CD8-positive, alpha-beta memory T cell (primary cell): ENCODE measurements around the gene SIRT6. TPM values are rescaled to one million over a fixed set of nuclear protein-coding genes. Genes with fewer than 3 reads are reported as not detected.
"Not testable (repeated sequence)": the region's sequence is repeated elsewhere in the genome, so short reads cannot be mapped to it uniquely, and the experiment has no call there.

Source experiments
- CTCF ChIA-PET: fragments of 350-600 bp; sonication (Branson Sonifier 250); formaldehyde crosslinking; loops from one replicate; lab custom pipeline; 2021; ENCODE audit warnings: antibody characterized with exemption; lab: Charles Lee
- POLR2A ChIA-PET: fragments of 350-600 bp; sonication (Branson Sonifier 250); formaldehyde crosslinking; loops from one replicate; lab custom pipeline; 2021; ENCODE audit warnings: antibody characterized with exemption; lab: Charles Lee
- DNase-seq, 5 donors: peaks; one replicate each; pipeline versions ENCODE4 v3.0.0 to v3.0.0-alpha.2; 2020 to 2022; ENCODE audit warnings: mixed read lengths in 1 of 5
- H3K27ac ChIP-seq: one replicate; pipeline ENCODE4 v1.7.0; 2013; ENCODE audit warnings: low read depth, mild to moderate bottlenecking, low read length, moderate library complexity
- H3K27me3 ChIP-seq: 2 replicates; pipeline ENCODE4 v1.7.0; 2013; ENCODE audit warnings: low read length, mild to moderate bottlenecking; ENCODE audit not compliant: insufficient read depth, poor library complexity, severe bottlenecking
- H3K36me3 ChIP-seq: 2 replicates; pipeline ENCODE4 v1.7.0; 2013; ENCODE audit warnings: mild to moderate bottlenecking, low read length, moderate library complexity; ENCODE audit not compliant: insufficient read depth
- H3K4me1 ChIP-seq: 2 replicates; pipeline ENCODE4 v1.7.0; 2013; ENCODE audit warnings: mild to moderate bottlenecking, low read length, moderate library complexity; ENCODE audit not compliant: insufficient read depth
- H3K4me3 ChIP-seq: 2 replicates; pipeline ENCODE4 v1.7.0; 2013; ENCODE audit warnings: mild to moderate bottlenecking, low read length
- H3K9me3 ChIP-seq: 2 replicates; pipeline ENCODE4 v1.7.0; 2013; ENCODE audit warnings: mild to moderate bottlenecking, low read length
- H3K27ac Mint-ChIP-seq, 8 donors: one replicate each; pipeline ENCODE4 v1.8.0; 2020 to 2021; ENCODE audit warnings: mixed read lengths in 8 of 8, mild to moderate bottlenecking in 6 of 8, inconsistent platforms in 3 of 8, moderate library complexity in 3 of 8
- H3K27me3 Mint-ChIP-seq, 2 donors: one replicate each; pipeline ENCODE4 v1.8.0; 2020 to 2021; ENCODE audit warnings: mixed read lengths in 2 of 2, mild to moderate bottlenecking in 1 of 2, moderate library complexity in 1 of 2
- H3K36me3 Mint-ChIP-seq, 3 donors: one replicate each; pipeline ENCODE4 v1.8.0; 2020 to 2021; ENCODE audit warnings: mixed read lengths in 3 of 3, inconsistent platforms in 1 of 3, mild to moderate bottlenecking in 1 of 3
- H3K4me1 Mint-ChIP-seq, 3 donors: one replicate each; pipeline ENCODE4 v1.8.0; 2020 to 2021; ENCODE audit warnings: mixed read lengths in 3 of 3, inconsistent platforms in 1 of 3, mild to moderate bottlenecking in 1 of 3
- H3K4me3 Mint-ChIP-seq, 7 donors: one replicate each; pipeline ENCODE4 v1.8.0; 2020 to 2021; ENCODE audit warnings: mixed read lengths in 7 of 7, mild to moderate bottlenecking in 6 of 7, moderate library complexity in 4 of 7, inconsistent platforms in 2 of 7
- H3K9me3 Mint-ChIP-seq, 5 donors: one replicate each; pipeline ENCODE4 v1.8.0; 2020 to 2022; ENCODE audit warnings: mixed read lengths in 5 of 5, mild to moderate bottlenecking in 3 of 5, moderate library complexity in 2 of 5, inconsistent platforms in 1 of 5
- polyA plus RNA-seq: library from polyadenylated mRNA; unstranded; fragments of 300-500 nt; fragmentation: Illumina TruSeq; gene quantifications from one replicate; pipeline ENCODE4 v1.2.3, GENCODE V29; 2021
- total RNA-seq, 2 experiments: library from RNA; stranded (reverse); gene quantifications; one replicate each; pipeline ENCODE4 v1.2.3, GENCODE V29; 2021

SIRT6 gene
- total and polyA plus RNA-seq, 3 experiments from 2014 or later, result 1.6 to 38.6 (median 33.5) TPM

DNA sequence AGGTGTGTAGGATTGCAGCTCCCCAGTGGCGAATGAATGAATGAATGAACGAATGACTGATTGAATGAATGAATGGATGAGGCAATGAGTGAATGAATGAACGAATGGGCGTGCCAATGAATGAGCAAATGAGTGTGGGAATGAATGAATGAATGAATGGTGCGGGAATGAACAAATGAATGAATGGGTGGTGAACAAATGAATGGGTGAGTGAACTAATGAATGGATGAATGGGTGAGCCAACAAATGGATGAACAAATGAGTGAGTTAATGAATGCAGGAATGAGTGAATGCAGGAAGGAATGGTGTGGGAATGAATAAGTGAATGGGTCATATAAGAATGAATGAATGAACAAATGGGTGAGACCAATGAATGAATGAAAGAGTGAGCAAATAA lies 14.9 kb upstream of the SIRT6 start:
- POLR2A ChIA-PET, result no interaction called here

GRCh38 chr19:4196587-4197148 lies 14.3 kb upstream of the SIRT6 start:
- Mint-ChIP-seq H3K27ac (no peak overlapping the region), H3K9me3 (no peaks in the 10 kb centered on the region), H3K27me3 (peaks cover 47 to 52% of the 10 kb centered on the region in 2 donors), H3K4me1 (peaks cover 9 to 13% (median 10%) of the 10 kb centered on the region in 3 donors), H3K36me3 (peaks cover 0 to 11% (median 0%) of the 10 kb centered on the region in 3 donors), H3K4me3 (no peak overlapping the region)
- H3K27me3 ChIP-seq, result peaks cover 22% of the 10 kb centered on the region
- no peaks in the 10 kb centered on the region for H3K4me1 ChIP-seq
- CTCF ChIA-PET, result no interaction called here
- no peaks in the 10 kb centered on the region for H3K9me3 ChIP-seq
- H3K27ac ChIP-seq, result no peak overlapping the region
- POLR2A ChIA-PET, result no interaction called here
- H3K4me3 ChIP-seq, result no peak overlapping the region
- no peaks in the 10 kb centered on the region for H3K36me3 ChIP-seq
- no peak for DNase-seq

More for the DNA sequence above, 14.9 kb upstream of the SIRT6 start:
- H3K4me3 Mint-ChIP-seq, result no peak overlapping the region
- Histone ChIP-seq H3K27ac (no peak overlapping the region), H3K4me3 (no peak overlapping the region), H3K9me3 (no peaks in the 10 kb centered on the region), H3K4me1 (no peaks in the 10 kb centered on the region), H3K27me3 (peaks cover 22% of the 10 kb centered on the region), H3K36me3 (no peaks in the 10 kb centered on the region)
- H3K36me3 Mint-ChIP-seq, result peaks cover 0 to 11% (median 0%) of the 10 kb centered on the region in 3 donors
- no peak for DNase-seq
- peak overlapping the region in 2 of 8 donors; percentile 17 to 20 for H3K27ac Mint-ChIP-seq
- H3K27me3 Mint-ChIP-seq, result peaks cover 47 to 52% of the 10 kb centered on the region in 2 donors
- CTCF ChIA-PET, result no interaction called here
- H3K9me3 Mint-ChIP-seq, result no peaks in the 10 kb centered on the region
- peaks cover 9 to 13% (median 10%) of the 10 kb centered on the region in 3 donors for H3K4me1 Mint-ChIP-seq

DNA sequence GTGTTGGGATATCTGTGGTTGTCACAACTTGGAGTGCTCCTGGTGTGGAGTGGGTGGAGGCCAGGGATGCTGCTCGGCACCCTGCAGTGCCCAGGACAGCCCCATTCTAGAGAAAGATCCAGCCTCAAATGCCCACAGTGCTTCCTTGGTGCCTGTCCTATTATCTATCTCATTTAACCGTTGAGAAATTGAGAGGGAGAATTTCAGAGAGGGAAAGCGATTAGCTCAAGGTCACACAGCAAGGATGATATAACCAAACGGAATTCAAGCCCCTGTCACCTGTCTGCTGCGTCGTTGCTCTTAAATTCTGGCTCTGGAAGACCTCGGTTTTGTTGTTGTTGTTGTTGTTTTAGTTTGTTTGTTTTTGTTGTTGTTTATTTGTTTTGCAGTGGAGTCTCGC lies 13.6 kb upstream of the SIRT6 start:
- ChIA-PET POLR2A (no interaction called here), CTCF (no interaction called here)
- H3K9me3 ChIP-seq, result no peaks in the 10 kb centered on the region
- Mint-ChIP-seq H3K27me3 (peaks cover 47 to 52% of the 10 kb centered on the region in 2 donors), H3K4me3 (peak overlapping the region in 1 of 7 donors; percentile 3), H3K27ac (peak overlapping the region in 2 of 8 donors; percentile 34), H3K36me3 (peaks cover 0 to 11% (median 0%) of the 10 kb centered on the region in 3 donors), H3K4me1 (peaks cover 9 to 13% (median 10%) of the 10 kb centered on the region in 3 donors), H3K9me3 (no peaks in the 10 kb centered on the region)
- no peak overlapping the region for H3K4me3 ChIP-seq
- H3K27me3 ChIP-seq, result peaks cover 22% of the 10 kb centered on the region
- no peaks in the 10 kb centered on the region for H3K4me1 ChIP-seq
- DNase-seq, result no peak
- H3K27ac ChIP-seq, result no peak overlapping the region
- H3K36me3 ChIP-seq, result no peaks in the 10 kb centered on the region

DNA sequence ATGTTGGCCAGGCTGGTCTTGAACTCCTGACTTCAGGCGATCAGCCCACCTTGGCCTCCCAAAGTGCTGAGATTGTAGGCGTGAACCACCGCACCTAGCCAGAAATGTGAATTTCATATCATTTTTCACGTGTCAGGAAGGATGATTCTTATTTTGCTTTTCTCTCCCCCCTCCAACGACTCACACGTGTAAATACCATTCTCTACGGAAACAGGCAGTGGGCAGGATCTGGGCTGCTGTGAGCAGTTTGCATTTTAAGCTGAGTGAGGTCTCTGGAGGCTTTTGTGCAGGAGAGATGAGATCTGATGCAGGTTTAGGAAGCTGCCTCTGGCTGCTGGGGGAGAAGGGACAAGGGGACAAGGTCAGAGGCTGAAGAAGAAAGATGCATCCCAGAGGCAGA lies 12.0 kb upstream of the SIRT6 start:
- Histone ChIP-seq H3K27me3 (peaks cover 22% of the 10 kb centered on the region), H3K4me3 (no peak overlapping the region), H3K27ac (no peak overlapping the region), H3K4me1 (no peaks in the 10 kb centered on the region), H3K36me3 (no peaks in the 10 kb centered on the region), H3K9me3 (no peaks in the 10 kb centered on the region)
- Mint-ChIP-seq H3K27me3 (peaks cover 50 to 52% of the 10 kb centered on the region in 2 donors), H3K4me1 (peaks cover 9 to 13% (median 10%) of the 10 kb centered on the region in 3 donors), H3K9me3 (peaks cover 0 to 2% (median 0%) of the 10 kb centered on the region in 5 donors), H3K27ac (no peak overlapping the region), H3K36me3 (peaks cover 0 to 11% (median 0%) of the 10 kb centered on the region in 3 donors), H3K4me3 (no peak overlapping the region)
- DNase-seq, result no peak
- CTCF ChIA-PET, result no interaction called here
- POLR2A ChIA-PET, result no interaction called here

DNA sequence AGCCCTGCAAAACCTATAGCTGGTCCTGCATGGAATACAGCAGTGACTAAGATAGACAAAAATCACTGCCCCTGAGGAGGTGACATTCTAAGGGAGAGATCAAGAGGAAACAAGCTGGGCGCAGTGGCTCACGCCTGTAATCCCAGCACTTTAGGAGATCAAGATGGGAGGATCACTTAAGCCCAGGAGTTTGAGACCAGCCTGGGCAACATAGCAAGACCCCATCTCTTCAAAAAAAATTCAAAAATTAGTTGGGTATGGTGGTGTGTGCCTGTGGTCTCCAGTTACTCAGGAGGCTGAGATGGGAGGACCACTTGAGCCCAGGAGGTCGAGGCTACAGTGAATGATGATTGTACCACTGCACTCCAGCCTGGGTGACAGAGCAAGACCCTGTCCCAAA lies 10.2 kb upstream of the SIRT6 start:
- H3K4me3 Mint-ChIP-seq, H3K27ac ChIP-seq, H3K9me3 Mint-ChIP-seq, DNase-seq, H3K27ac Mint-ChIP-seq, H3K4me3 ChIP-seq, H3K4me1 ChIP-seq, H3K9me3 ChIP-seq, H3K36me3 ChIP-seq, H3K4me1 Mint-ChIP-seq: not testable (repeated sequence)
- CTCF ChIA-PET, result interaction anchor here (0.6 to 1.2 kb wide), 3 partner anchors 9 to 312 kb away, joined by 3 to 5 read pairs (median 3); no protein-coding TSS in a partner anchor
- H3K36me3 Mint-ChIP-seq, result peaks cover 0 to 11% (median 2%) of the 10 kb centered on the region in 3 donors
- peaks cover 40 to 41% of the 10 kb centered on the region in 2 donors for H3K27me3 Mint-ChIP-seq
- H3K27me3 ChIP-seq, result peaks cover 18% of the 10 kb centered on the region
- POLR2A ChIA-PET, result interaction anchor here (0.6 kb wide), 1 partner anchor 12 kb away, joined by 12 read pairs; no protein-coding TSS in a partner anchor

- H3K27ac Mint-ChIP-seq, result no peak overlapping the region
- ChIA-PET POLR2A (no interaction called here), CTCF (no interaction called here)
- no peak overlapping the region for H3K4me3 Mint-ChIP-seq
- H3K4me3 ChIP-seq, result no peak overlapping the region
- H3K27me3 ChIP-seq, result no peaks in the 10 kb centered on the region
- DNase-seq, result no peak
- no peaks in the 10 kb centered on the region for H3K9me3 ChIP-seq
- peaks cover 0 to 3% (median 3%) of the 10 kb centered on the region in 3 donors for H3K4me1 Mint-ChIP-seq
- H3K36me3 Mint-ChIP-seq, result peaks cover 0 to 5% (median 3%) of the 10 kb centered on the region in 3 donors
- no peak overlapping the region for H3K27ac ChIP-seq
- no peaks in the 10 kb centered on the region for H3K36me3 ChIP-seq
- peaks cover 0 to 2% (median 0%) of the 10 kb centered on the region in 5 donors for H3K9me3 Mint-ChIP-seq
- H3K27me3 Mint-ChIP-seq, result peaks cover 16 to 26% of the 10 kb centered on the region in 2 donors
- no peaks in the 10 kb centered on the region for H3K4me1 ChIP-seq
These were observed 7.3 kb upstream of the SIRT6 start for GRCh38 chr19:4189641-4190040.

DNA sequence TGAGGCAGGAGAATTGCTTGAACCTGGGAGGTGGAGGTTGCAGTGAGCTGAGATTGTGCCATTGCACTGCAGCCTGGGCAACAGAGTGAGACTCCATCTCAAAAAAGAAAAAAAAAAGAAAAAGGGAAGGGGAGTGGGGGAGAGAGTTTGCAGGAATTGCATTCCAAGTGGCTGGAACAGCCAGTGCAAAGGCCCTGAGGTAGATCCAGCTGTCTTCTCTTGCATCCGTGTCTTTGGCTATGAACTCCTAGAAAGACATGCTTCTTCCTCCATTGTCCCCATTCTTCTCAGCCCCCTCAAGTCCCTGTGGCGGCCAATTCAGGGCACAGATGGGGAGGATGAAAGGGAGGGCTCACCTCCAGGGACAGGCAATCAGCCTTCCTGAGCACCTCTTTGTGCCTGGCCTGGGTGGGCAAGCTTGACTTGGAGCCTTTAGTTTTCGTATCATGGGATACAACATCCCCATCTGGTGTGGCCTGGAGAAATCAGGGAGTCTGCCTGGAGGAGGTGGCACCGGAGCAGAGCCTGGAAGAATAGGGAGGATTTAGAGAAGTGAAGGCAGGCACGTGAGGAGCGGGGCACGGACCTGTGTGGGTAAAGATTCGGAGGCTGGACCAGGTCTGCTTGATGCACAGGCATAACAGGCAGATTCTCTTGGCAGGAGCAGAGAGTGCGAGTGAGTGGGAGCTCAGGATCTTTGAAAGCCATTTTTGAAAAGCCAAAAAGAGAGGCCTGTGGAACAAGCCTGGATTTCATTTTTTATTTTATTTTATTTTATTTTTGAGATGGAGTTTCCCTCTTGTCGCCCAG lies 5.2 kb upstream of the SIRT6 start:
- H3K4me3 ChIP-seq, result no peak overlapping the region
- POLR2A ChIA-PET, result no interaction called here
- Mint-ChIP-seq H3K9me3 (peaks cover 0 to 2% (median 0%) of the 10 kb centered on the region in 5 donors), H3K36me3 (peaks cover 0 to 3% (median 2%) of the 10 kb centered on the region in 3 donors), H3K27me3 (peaks cover 0 to 10% of the 10 kb centered on the region in 2 donors), H3K27ac (peak overlapping the region in 1 of 8 donors; percentile 33), H3K4me3 (no peak overlapping the region), H3K4me1 (peaks cover 8 to 11% (median 9%) of the 10 kb centered on the region in 3 donors)
- H3K27ac ChIP-seq, result no peak overlapping the region
- H3K4me1 ChIP-seq, result peaks cover 7% of the 10 kb centered on the region
- no peaks in the 10 kb centered on the region for H3K36me3 ChIP-seq
- H3K27me3 ChIP-seq, result no peaks in the 10 kb centered on the region
- DNase-seq, result no peak
- H3K9me3 ChIP-seq, result no peaks in the 10 kb centered on the region
- CTCF ChIA-PET, result interaction anchor here (0.5 to 1.2 kb wide), 3 partner anchors 14 to 199 kb away, joined by 3 to 4 read pairs (median 4); no protein-coding TSS in a partner anchor
